DND-41 (cell line): ENCODE data around the gene LPAR1.

ENCODE experiments used
- CTCF ChIP-seq: IDR thresholded peaks from 2 replicates; pipeline ENCODE4 v1.5.1; 2012; ENCODE audit warnings: borderline replicate concordance, low read length, moderate library complexity, mild to moderate bottlenecking; ENCODE audit not compliant: poor library complexity, severe bottlenecking; ENCODE audit errors: extremely low read depth
- EZH2 ChIP-seq: IDR thresholded peaks from 3 replicates; pipeline ENCODE4 v1.6.1; 2012; ENCODE audit warnings: borderline replicate concordance, low read depth, mild to moderate bottlenecking, moderate library complexity, low read length, inconsistent platforms; ENCODE audit not compliant: severe bottlenecking

- TF ChIP-seq CTCF (no peak), EZH2 (no peak)
Measured at GRCh38 chr9:110997847-110998246, 40.4 kb downstream of the LPAR1 start.
